ENCODE results near the gene DUOX1. TPM values are rescaled to one million over a fixed set of nuclear protein-coding genes. Genes with fewer than 3 reads are reported as not detected.
"Not testable (repeated sequence)": the region's sequence is repeated elsewhere in the genome, so short reads cannot be mapped to it uniquely, and the experiment has no call there.

DUOX1 gene
- polyA plus RNA-seq, 12 donors = 0.99 to 23.4 (median 2.3) TPM; not detected in 2

DNA sequence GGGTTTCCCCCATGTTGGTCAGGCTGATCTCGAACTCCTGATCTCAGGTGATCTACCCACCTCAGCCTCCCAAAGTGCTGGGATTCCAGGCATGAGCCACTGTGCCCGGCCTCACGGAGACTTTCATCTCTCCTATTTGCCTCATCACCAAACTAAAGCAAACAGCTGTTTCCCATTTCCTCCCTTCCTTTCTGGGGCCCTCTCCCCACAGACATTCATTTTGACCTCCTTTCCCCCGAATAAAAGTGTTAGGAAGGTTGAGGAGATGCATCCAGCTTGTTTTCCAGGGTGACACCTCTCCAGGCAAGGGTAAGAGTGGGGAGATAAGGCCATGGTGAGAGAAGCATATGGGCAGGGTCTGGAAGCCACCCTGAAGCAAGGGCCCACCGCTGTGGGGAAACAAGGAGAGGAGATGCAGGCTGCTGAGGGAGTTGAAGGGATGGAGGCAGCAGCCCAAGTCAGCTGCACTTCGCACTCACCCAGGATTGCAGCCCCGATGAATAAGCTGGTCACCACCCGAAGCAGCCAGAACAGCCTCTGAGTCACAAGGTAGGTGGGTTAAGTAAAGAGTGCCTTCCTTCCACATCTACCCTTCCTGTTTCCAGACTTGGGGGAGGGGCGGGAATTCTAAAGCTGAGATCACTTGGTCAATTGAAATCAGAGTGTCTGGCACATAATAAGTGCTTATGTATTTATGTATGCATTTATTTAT is 7.9 kb upstream of the DUOX1 start:
- DNase-seq = no peak

DNA sequence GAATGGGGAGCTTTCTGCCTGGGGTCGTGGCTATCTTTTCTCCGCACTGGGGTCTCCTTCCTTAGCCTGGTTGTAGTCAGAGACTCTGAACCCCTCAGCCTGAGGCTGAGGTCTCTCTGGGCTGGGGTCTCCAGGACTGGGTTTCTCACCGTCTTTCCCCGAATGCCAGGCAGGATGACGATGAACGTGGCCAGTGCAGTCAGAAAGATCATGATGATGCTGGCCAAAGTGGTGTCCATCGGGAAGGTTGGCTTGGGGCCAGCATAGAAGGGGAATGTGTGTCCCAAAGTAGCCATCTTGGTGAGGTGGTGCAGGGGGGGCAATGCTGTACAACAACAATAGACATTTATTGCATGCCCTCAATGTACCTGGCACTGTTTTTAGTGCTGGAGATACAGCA is 7.1 kb upstream of the DUOX1 start:
- no peak for DNase-seq

DNA sequence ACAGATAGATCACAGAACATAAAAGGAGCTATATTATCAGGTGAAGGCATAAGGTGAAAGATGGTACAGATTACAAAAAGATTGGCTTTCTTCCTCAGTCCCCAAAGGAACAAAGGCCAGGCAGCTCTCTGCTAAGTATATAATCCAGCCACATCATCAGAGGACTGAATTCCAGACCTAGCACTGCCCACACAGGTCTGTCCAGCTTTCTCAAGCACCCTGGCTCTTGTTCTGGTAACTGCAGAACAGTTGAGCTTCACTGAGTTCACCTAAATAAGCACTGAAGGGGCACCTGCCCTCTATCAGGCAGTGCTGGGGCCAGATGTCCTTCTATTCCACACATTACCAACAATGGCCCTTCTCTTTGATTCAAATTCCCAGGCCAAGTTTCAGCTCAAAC is 6.4 kb upstream of the DUOX1 start:
- no peak for DNase-seq

DNA sequence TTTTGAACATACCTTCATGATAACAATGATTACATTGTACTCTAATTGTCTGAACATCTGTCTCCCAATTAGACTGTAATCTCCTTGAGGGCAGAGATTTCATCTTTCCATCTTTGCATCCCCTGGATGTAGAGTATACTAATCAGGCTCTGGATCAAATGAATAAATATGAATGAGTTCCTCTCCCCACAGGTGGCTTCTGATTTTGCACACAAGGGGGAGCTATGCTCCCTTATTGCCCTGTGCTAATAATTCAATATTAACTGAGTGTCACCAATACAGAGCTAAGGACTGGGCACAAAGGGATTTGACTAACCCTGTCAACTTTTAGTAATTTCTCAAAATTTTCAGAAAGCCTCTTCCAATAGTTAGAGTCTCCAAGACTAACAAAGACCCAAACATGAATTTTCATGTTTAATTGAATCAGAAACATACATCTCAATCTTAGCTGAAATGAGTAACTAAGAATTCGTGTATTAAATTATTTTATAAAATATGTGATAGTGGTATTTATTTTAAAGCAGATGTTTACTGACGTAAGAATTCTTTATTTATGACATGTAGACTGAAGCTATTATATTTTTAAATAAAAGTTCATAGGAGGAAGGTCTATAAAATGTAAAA is 3.1 kb upstream of the DUOX1 start:
- DNase-seq = no peak

DNA sequence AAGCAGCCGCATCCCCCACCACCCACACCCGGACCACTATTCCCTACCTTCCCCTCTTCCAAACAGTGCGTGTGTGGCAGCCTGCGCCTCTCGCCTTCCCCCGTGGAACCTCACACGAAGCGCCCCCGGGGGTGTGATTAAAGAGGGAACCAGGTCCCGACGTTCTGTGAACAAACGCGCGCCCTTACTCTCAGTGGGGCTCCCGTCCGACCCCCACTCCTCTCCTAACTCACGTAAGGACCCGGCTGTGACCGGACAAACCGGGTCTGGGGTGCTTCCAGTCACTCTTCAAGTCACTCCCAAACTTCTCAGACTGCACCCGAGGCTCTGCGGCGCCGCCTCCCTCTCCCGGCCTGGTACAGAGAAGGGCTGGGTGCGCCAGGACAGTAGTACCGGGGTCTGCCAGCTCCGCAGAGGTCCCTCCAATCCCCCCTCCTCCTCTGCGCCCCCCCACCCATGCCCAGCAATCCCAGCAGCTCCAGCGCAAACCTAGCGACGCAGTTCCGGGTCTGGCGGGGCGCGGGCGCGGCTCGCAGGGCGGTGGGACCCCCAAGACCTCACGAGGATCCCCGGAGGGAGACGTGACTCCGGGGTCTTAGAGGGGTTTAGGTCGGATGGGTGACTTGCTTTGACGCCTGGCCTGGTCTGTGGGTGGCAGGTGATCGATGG is 689 bp upstream of the DUOX1 start:
- DNase-seq = no peak

DNA sequence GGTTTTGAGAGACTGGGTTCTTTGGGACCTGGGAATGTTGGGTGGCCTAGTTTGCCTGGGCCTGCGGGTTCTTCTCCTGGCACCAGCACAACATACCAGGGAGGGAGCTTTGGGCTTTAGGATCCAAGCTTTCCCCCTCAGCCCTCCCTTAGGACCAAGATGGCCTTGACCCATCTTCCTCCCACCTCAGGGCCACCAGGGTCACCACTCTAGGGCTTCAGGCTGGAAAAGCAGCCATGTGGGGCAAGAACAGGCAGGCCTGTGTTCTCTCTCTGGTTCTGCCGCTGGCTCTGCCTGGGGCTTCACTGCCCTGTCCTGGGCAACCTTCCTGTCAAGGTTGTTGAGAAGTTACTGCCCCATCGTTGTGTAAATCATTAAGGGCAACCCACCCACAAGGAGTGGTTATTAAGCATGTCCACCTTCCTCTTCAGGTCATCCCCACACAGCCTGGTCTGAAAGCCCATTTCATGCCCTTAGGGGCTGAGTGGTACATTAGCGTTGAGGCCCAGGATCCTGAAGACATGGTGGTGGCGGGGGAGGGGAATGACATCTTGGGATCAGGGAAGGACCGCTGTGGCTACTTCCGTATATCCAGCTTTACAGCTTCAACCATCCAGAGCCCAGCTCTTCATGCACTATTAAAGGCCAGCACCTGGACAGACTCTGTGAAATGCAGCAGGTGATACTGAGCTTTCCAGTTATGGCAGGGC is 652 bp downstream of the DUOX1 start:
- DNase-seq = no peak

DNA sequence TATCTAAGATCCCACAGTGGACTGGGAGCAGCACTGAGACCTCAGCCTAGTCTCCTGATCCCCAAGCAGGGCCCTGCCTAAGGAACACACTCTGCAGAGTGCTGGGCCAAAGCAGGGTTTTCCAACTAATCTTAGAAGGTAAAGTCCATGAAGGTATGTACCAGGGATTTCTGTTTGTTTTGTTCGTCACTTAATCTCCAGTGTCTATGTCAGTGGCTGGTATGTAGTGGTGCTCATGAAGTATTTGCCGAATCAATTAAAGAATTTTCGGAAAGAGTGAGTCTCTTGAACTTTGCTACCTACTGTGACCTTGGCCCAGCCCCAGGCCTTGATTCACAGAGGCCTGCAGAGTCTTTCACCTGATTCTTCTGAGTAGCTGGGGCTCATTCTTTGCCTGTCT is 1.7 kb downstream of the DUOX1 start:
- DNase-seq = no peak

DNA sequence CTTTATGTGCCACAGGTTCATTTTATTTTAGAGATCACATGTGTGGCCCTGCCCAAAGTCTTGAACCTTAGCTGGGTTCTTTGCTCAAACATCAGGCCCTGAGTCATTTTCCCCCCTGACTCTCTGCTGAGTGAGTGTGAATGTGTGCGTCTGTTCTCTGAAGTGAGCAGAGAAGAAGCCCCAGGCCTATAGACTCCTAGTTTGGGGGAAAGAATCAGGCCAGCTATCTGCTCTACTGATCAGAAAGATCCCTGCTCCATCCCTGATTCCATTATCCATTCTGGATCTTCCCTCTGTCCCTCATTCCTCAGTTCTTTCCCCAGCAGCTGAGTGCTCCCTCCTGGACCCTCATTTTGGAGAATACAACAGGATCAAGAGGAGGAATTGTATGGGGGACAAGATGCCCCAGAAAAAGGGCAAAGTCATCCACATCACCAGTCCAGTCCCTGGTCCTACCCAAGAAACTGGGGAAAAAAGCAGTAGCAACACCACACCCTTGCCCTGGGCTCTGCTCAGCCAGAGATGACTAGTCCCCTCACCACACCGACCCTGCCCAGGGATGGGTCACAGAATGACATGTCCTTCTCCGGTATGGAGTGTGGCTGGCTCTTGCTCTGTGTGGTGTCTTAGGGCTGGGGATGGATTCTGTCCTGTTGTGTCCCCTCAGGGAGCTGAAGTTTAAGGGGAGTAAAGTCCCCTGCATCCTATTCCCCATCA is 3.2 kb downstream of the DUOX1 start:
- DNase-seq = no peak

DNA sequence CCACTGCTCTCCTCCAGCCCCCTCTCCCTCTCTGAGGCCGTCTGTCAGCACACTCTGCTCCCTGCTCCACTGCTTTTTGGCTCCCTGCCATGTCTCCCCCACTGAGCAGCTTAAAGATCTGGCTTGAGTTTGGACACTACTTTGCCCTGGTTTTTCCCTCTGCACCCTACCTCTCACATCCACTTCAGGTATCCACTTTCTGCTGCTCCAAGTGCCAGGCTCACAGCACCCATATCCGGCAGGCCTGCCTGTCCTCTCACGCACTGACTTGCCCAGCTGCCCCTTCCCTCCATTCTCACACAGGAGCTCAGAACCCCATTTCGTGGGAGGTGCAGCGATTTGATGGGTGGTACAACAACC is 3.7 kb downstream of the DUOX1 start:
- DNase-seq = no peak

DNA sequence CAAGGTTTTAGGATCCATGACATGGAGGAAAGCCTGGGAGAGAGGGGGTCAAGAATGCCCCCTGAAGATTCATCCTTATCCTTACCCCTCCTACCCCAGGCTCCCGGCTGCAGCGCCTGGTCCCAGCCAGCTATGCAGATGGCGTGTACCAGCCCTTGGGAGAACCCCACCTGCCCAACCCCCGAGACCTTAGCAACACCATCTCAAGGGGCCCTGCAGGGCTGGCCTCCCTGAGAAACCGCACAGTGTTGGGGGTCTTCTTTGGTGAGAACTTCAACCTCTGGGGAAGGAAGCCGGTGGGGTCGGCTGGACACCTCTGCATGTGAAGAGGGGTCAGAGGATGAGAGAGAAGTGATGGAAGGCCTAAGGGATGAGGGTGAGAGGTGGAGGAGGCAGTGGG is 4.3 kb downstream of the DUOX1 start:
- no peak for DNase-seq

DNA sequence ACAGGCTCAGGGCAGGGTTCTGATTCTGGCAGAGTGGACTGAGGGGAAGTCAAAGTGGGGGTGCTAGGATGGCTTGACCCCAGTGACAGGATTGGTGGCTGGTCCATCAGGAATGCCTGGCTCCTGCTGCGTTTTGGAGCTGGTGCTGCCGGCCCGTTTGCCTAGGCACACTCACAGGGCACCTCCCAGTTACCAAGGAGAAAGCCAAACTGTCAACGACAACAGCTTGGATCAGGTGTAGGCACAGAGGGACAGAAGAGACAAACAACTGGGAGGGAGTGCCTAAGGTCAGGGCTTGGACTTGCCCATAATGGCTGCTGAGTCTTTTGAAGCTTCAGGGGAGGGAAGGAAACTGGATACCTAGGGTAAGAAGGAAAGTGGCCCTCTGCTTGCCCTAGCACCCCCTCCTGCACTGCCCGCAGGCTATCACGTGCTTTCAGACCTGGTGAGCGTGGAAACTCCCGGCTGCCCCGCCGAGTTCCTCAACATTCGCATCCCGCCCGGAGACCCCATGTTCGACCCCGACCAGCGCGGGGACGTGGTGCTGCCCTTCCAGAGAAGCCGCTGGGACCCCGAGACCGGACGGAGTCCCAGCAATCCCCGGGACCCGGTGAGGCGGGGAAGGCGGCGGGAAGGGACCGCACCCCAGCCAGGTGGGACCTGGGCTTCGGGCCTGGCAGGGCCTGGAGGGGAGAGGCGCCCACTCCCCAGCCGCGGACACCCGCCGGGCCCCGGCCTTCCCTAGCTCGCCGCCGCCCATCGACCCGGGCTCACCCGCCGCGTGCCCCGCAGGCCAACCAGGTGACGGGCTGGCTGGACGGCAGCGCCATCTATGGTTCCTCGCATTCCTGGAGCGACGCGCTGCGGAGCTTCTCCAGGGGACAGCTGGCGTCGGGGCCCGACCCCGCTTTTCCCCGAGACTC is 5.1 kb downstream of the DUOX1 start:
- DNase-seq = no peak

DNA sequence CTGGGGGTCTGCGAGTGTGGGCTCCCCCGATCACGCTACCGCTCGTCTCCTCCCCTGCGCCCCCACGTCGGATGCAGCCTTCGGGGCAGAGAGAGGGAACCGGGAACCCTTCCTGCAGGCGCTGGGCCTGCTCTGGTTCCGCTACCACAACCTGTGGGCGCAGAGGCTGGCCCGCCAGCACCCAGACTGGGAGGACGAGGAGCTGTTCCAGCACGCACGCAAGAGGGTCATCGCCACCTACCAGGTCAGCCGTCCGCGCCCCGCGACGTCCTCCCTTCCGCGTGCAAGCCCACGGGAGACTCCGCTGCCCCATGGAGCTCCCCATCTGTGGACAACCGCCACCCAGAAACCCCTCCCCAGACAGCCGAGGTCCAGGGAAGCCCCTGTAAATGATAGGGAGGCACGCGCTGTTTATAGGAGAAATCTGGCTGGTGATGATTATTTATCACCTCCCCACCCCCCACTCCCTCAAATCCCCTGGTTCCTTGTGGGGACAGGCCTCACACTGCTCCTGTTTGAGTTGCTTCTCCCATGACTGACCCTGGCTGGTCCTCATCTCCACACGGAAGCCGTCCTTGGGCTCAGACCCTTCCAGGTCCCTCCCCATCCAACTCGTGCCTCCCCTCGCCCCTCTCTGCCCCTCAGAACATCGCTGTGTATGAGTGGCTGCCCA is 6.0 kb downstream of the DUOX1 start:
- not testable (repeated sequence) for DNase-seq

DNA sequence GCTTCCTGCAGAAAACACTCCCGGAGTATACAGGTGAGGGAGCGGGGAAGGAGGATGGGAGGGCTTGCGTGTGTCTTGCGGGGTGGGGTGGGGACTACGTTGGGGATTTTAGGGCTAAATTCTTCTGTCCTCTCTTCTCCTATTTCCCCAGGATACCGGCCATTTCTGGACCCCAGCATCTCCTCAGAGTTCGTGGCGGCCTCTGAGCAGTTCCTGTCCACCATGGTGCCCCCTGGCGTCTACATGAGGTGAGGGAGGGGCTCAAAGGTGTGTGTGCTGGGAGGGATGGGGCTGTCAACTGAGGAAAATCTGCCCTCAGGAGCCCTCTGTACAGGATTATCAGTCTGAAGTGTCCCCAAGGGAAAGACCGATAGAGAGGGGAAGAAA is 6.6 kb downstream of the DUOX1 start:
- no peak for DNase-seq

DNA sequence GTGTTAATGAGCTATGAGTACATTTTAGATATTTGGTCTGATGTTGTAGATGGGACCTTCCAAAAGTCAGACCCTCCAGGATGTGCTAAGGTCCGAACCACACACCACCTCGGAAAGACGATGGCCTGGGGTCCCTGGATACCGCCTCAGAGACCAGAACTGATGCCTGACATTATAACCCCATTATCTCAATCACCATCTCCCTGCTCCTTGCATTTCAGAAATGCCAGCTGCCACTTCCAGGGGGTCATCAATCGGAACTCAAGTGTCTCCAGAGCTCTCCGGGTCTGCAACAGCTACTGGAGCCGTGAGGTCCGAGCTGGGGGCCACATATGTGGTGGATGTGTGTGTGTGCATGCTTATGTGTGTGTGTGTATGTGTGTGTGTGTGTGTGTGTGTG is 7.9 kb downstream of the DUOX1 start:
- no peak for DNase-seq

DNA sequence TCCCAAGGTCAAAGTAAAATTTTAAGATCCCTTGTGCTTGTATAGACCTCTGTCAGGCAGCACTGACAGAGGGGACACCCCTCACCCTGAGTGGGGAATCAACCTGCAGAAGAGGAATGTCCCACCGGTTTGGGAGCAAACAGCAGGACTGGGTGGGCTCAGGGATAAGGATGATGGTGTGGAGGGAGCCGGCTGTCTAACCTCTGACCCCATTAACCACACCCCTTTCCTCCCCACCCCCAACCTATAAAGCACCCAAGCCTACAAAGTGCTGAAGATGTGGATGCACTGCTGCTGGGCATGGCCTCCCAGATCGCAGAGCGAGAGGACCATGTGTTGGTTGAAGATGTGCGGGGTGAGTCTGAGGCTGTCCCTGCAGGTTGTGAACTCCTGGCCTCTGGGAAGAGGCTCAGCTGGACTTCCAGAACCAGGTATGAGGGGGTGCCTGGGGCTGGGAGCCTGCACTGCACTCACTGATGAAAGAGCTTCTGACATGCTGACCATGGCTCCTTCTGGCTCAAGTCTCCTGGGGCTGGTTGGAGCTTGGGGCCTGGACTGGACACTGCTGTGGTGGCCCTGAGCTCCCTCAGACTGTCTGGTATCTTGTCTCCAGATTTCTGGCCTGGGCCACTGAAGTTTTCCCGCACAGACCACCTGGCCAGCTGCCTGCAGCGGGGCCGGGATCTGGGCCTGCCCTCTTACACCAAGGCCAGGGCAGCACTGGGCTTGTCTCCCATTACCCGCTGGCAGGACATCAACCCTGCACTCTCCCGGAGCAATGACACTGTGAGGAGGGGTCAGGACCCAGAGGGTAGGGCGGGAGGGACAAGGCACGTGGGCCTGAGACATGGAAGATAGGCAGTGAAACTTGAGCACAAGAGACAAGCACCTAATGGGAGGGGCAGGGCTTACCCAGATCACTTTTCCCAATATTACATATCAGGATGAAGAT is 9.3 kb downstream of the DUOX1 start:
- DNase-seq = no peak

DNA sequence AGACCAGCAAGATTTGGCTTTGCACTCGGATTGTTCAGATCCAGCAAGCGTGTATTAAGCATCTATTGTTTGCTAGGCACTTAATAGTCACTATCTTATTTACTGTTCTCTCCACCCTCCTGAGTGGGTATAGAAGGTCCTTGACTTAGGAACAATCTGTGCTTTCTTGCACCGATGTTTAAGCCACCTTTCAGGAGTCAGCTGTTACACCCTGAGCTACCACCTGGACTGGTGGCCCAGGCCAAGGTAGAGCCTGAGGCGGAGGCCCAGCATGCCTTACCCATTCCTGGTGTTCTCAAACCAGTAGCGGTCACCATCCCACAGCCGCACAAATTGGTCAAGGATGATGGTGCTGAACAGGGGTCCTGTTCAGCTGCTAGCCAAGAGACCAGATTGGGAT is 10.0 kb downstream of the DUOX1 start:
- no peak for DNase-seq

DNA sequence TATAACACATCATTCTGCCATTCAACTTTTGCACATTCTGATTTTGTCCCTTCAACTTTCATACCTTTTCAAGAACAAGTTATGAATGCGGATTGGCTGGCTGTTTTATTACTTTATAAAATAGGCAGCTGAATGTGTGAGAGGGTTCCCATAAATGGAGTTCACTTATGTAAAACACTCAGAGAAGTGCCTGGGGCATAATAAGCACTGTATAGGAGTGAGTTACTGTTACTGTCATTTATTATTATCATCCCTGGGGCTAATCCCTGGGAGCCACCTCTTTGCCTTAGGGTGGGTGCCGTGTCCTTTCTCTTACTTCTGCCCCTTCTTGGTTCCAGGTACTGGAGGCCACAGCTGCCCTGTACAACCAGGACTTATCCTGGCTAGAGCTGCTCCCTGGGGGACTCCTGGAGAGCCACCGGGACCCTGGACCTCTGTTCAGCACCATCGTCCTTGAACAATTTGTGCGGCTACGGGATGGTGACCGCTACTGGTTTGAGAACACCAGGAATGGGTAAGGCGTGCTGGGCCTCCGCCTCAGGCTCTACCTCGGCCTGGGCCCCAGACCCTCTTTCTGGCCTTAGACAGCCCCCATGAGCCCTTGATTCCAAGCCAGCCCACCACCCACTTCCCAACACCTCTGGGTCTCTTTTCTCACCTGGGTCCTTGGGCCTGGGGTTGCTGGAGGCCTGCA is 10.9 kb downstream of the DUOX1 start:
- DNase-seq = no peak

DNA sequence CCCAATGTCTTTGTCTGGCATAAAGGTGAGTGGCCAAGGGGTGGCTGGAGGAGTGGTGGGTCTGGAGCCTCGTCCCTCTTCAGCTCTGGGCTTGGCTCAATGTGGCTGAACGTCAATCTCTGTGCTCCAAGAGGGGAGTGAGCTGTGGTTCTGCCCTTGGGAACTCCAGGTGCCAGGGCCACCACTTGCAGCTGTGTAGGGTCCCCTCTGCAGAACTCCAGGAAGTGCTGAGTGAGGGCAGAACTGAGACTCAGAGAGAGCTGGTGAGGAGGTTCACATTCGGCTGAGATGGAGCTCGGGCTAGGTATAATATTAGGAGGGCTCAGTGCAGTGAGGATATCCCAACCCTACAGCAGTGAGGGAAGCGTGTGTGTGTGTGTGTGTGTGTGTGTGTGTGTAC is 11.6 kb downstream of the DUOX1 start:
- no peak for DNase-seq

DNA sequence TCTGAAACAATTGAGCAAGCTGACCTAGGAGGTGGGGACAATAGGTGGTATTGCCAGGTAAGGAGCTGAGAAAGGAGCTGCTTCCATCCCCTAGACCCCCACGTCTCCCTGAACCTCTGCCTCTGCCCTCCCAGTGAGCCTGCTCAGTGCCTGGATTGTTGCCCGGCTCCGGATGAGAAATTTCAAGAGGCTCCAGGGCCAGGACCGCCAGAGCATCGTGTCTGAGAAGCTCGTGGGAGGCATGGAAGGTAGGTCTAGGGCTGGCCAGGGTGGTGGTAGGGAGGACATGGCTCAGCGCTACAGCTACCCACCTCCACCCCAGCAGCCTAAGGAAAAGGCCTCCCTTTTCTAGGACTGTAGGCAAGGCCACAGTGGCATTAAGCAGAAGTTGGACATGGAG is 13.3 kb downstream of the DUOX1 start:
- DNase-seq = no peak
